NT2/D1 (cell line): Measurements from ENCODE around the gene LLGL1.

Experiments used
- DNase-seq: peaks from one replicate; pipeline ENCODE4 v3.0.0-alpha.2; 2011; ENCODE audit warnings: low read depth, low spot score
- H3K27me3 ChIP-seq: 2 replicates; pipeline ENCODE4 v1.6.0; 2011; ENCODE audit warnings: mild to moderate bottlenecking; ENCODE audit not compliant: insufficient read length, insufficient read depth
- H3K36me3 ChIP-seq: 2 replicates; pipeline ENCODE4 v1.6.1; 2011; ENCODE audit warnings: mild to moderate bottlenecking, low read length, mixed read lengths; ENCODE audit not compliant: insufficient read depth, insufficient read length
- H3K4me1 ChIP-seq: 2 replicates; pipeline ENCODE4 v1.5.1; 2011; ENCODE audit not compliant: insufficient read depth, insufficient read length
- H3K4me3 ChIP-seq: 2 replicates; pipeline ENCODE4 v1.5.1; 2011; ENCODE audit warnings: low read depth; ENCODE audit not compliant: insufficient read length
- H3K9ac ChIP-seq: 2 replicates; pipeline ENCODE4 v1.6.0; 2011; ENCODE audit warnings: low read depth; ENCODE audit not compliant: insufficient read length
- H3K9me3 ChIP-seq: 2 replicates; pipeline ENCODE4 v1.5.1; 2011; ENCODE audit warnings: mild to moderate bottlenecking, low read length; ENCODE audit not compliant: insufficient read depth
- SUZ12 ChIP-seq: IDR thresholded peaks from 2 replicates; pipeline ENCODE4 v1.6.1; 2011; ENCODE audit not compliant: insufficient read length, insufficient read depth; ENCODE audit errors: extremely low read depth
- YY1 ChIP-seq: IDR thresholded peaks from 2 replicates; pipeline ENCODE4 v1.6.1; 2011; ENCODE audit not compliant: insufficient read length, insufficient read depth
- ZNF274 ChIP-seq: IDR thresholded peaks from 2 replicates; pipeline ENCODE4 v1.6.1; 2011; ENCODE audit warnings: mild to moderate bottlenecking, low read depth, low read length

Gene LLGL1

GRCh38 chr17:18230288-18231141 is 5.1 kb downstream of the LLGL1 start:
- no peak overlapping the region for H3K9ac ChIP-seq
- H3K4me3 ChIP-seq: no peak overlapping the region
- H3K9me3 ChIP-seq: no peaks in the 10 kb centered on the region
- peaks cover 7% of the 10 kb centered on the region for H3K4me1 ChIP-seq
- TF ChIP-seq SUZ12 (no peak), YY1 (no peak), ZNF274 (no peak)
- no peaks in the 10 kb centered on the region for H3K27me3 ChIP-seq
- H3K36me3 ChIP-seq: peaks cover 47% of the 10 kb centered on the region
- no peak for DNase-seq

- no peak for DNase-seq
- peaks cover 54% of the 10 kb centered on the region for H3K36me3 ChIP-seq
- H3K4me1 ChIP-seq: peaks cover 7% of the 10 kb centered on the region
- TF ChIP-seq ZNF274: no peak
- no peak for TF ChIP-seq SUZ12
- TF ChIP-seq YY1: no peak
- H3K27me3 ChIP-seq: no peaks in the 10 kb centered on the region
- no peaks in the 10 kb centered on the region for H3K9me3 ChIP-seq
- H3K9ac ChIP-seq: no peak overlapping the region
- no peak overlapping the region for H3K4me3 ChIP-seq
Observed at GRCh38 chr17:18231164-18231563, 5.7 kb downstream of the LLGL1 start.

GRCh38 chr17:18233803-18234518 is 8.5 kb downstream of the LLGL1 start:
- Histone ChIP-seq H3K36me3 (peaks cover 72% of the 10 kb centered on the region), H3K27me3 (no peaks in the 10 kb centered on the region), H3K9me3 (no peaks in the 10 kb centered on the region), H3K4me1 (peaks cover 5% of the 10 kb centered on the region), H3K4me3 (no peak overlapping the region), H3K9ac (no peak overlapping the region)
- no peak for DNase-seq
- TF ChIP-seq SUZ12 (no peak), ZNF274 (no peak), YY1 (no peak)

- no peak overlapping the region for H3K4me3 ChIP-seq
- no peak overlapping the region for H3K9ac ChIP-seq
- no peaks in the 10 kb centered on the region for H3K27me3 ChIP-seq
- DNase-seq: no peak
- no peaks in the 10 kb centered on the region for H3K9me3 ChIP-seq
- peaks cover 2% of the 10 kb centered on the region for H3K4me1 ChIP-seq
- peaks cover 74% of the 10 kb centered on the region for H3K36me3 ChIP-seq
- TF ChIP-seq YY1: no peak
- no peak for TF ChIP-seq SUZ12
- TF ChIP-seq ZNF274: no peak
Observed at GRCh38 chr17:18234853-18235380, 9.5 kb downstream of the LLGL1 start.

GRCh38 chr17:18235743-18236256 is 10.4 kb downstream of the LLGL1 start:
- no peaks in the 10 kb centered on the region for H3K9me3 ChIP-seq
- H3K9ac ChIP-seq: no peak overlapping the region
- TF ChIP-seq YY1 (no peak), SUZ12 (no peak), ZNF274 (no peak)
- H3K27me3 ChIP-seq: no peaks in the 10 kb centered on the region
- H3K4me3 ChIP-seq: no peak overlapping the region
- DNase-seq: no peak
- H3K36me3 ChIP-seq: peaks cover 80% of the 10 kb centered on the region
- H3K4me1 ChIP-seq: no peaks in the 10 kb centered on the region

GRCh38 chr17:18236494-18236893 is 11.1 kb downstream of the LLGL1 start:
- no peaks in the 10 kb centered on the region for H3K9me3 ChIP-seq
- no peaks in the 10 kb centered on the region for H3K4me1 ChIP-seq
- no peaks in the 10 kb centered on the region for H3K27me3 ChIP-seq
- peaks cover 87% of the 10 kb centered on the region for H3K36me3 ChIP-seq
- DNase-seq: no peak
- no peak for TF ChIP-seq YY1
- no peak for TF ChIP-seq ZNF274
- TF ChIP-seq SUZ12: no peak
- H3K4me3 ChIP-seq: no peak overlapping the region
- H3K9ac ChIP-seq: no peak overlapping the region

GRCh38 chr17:18237461-18237860 is 12.0 kb downstream of the LLGL1 start:
- peaks cover 90% of the 10 kb centered on the region for H3K36me3 ChIP-seq

More at GRCh38 chr17:18237461-18237860, 12.0 kb downstream of the LLGL1 start:
- Histone ChIP-seq H3K9me3 (no peaks in the 10 kb centered on the region), H3K9ac (no peak overlapping the region), H3K4me3 (no peak overlapping the region), H3K4me1 (no peaks in the 10 kb centered on the region), H3K27me3 (no peaks in the 10 kb centered on the region)
- DNase-seq: no peak
- TF ChIP-seq ZNF274 (no peak), YY1 (no peak), SUZ12 (no peak)
